Bronchial epithelial cell (primary cell): Measurements from ENCODE around the gene KRT31. TPM values are rescaled to one million over a fixed set of nuclear protein-coding genes. Genes with fewer than 3 reads are reported as not detected.
"Not testable (repeated sequence)": the region's sequence is repeated elsewhere in the genome, so short reads cannot be mapped to it uniquely, and the experiment has no call there.

Source experiments
- DNase-seq: peaks from one replicate; pipeline ENCODE4 v3.0.0-alpha.2; 2010; ENCODE audit warnings: low read depth
- FAIRE-seq: peaks from 2 replicates; lab custom pipeline; 2011; peaks lifted over from hg19 to GRCh38; lab: Jason Lieb, UNC
- H3K27me3 ChIP-seq: 2 replicates; pipeline ENCODE4 v1.5.1; 2011; ENCODE audit warnings: low read length; ENCODE audit not compliant: control insufficient read depth, insufficient read depth
- H3K36me3 ChIP-seq: 2 replicates; pipeline ENCODE4 v1.5.1; 2011; ENCODE audit warnings: low read length; ENCODE audit not compliant: control insufficient read depth, insufficient read depth
- H3K4me3 ChIP-seq: 2 replicates; pipeline ENCODE4 v1.5.1; 2011; ENCODE audit warnings: mild to moderate bottlenecking, low read depth, low read length, control low read depth
- total RNA-seq: library from RNA; depleted of rRNA; stranded (reverse); fragments of >200 nt; gene quantifications from 2 replicates; pipeline ENCODE4 v1.2.1, GENCODE V29; 2014
- TF ChIP-seq, protein P1 (sequence below): IDR thresholded peaks from 2 replicates; pipeline ENCODE4 v1.5.1; 2011; ENCODE audit warnings: mild to moderate bottlenecking, moderate library complexity, low read length, control low read depth, inconsistent platforms; ENCODE audit not compliant: insufficient read depth, severe bottlenecking

The KRT31 gene
- total RNA-seq, 1 donor from 2014 or later: not detected

DNA sequence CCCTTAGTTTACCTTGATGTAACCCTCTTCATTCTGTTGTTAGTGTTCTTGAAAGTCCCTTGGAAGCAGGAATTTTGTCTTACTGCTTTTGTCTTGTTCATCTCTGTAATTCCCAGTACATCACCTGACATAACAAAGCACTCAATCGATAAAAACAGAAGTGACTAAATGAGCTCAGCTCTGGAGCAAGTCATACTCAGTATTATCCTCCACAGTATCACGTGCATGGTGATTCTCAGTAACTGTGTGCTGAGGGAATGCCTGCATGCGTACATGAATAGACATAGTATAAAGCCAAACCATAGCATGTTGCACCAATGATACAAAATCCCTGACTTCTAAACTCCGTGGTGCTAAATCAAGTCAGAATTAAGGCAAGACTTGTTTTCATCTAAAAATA is 36.2 kb upstream of the KRT31 start:
- no peaks in the 10 kb centered on the region for H3K27me3 ChIP-seq
- H3K4me3 ChIP-seq: no peak overlapping the region
- FAIRE-seq (no peak), DNase-seq (no peak)
- TF ChIP-seq, protein P1, sequence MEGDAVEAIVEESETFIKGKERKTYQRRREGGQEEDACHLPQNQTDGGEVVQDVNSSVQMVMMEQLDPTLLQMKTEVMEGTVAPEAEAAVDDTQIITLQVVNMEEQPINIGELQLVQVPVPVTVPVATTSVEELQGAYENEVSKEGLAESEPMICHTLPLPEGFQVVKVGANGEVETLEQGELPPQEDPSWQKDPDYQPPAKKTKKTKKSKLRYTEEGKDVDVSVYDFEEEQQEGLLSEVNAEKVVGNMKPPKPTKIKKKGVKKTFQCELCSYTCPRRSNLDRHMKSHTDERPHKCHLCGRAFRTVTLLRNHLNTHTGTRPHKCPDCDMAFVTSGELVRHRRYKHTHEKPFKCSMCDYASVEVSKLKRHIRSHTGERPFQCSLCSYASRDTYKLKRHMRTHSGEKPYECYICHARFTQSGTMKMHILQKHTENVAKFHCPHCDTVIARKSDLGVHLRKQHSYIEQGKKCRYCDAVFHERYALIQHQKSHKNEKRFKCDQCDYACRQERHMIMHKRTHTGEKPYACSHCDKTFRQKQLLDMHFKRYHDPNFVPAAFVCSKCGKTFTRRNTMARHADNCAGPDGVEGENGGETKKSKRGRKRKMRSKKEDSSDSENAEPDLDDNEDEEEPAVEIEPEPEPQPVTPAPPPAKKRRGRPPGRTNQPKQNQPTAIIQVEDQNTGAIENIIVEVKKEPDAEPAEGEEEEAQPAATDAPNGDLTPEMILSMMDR: no peak
- no peaks in the 10 kb centered on the region for H3K36me3 ChIP-seq

DNA sequence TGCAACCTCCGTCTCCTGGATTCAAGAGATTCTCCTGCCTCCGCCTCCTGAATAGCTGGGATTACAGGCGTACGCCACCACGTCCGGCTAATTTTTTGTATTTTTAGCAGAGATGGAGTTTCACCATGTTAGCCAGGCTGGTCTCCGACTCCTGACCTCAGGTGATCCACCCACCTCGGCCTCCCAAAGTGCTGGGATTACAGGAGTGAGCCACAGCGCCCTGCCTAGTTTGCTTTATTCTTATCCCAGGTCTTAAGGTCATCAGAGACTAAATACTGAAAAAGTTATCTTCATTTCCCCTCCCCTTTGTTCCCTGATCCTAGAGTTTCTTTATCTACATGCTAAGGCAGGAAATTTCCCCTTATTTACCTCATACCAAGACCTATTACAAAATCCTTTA is 33.0 kb upstream of the KRT31 start:
- not testable (repeated sequence) for H3K4me3 ChIP-seq, DNase-seq, H3K27me3 ChIP-seq, FAIRE-seq, H3K36me3 ChIP-seq

DNA sequence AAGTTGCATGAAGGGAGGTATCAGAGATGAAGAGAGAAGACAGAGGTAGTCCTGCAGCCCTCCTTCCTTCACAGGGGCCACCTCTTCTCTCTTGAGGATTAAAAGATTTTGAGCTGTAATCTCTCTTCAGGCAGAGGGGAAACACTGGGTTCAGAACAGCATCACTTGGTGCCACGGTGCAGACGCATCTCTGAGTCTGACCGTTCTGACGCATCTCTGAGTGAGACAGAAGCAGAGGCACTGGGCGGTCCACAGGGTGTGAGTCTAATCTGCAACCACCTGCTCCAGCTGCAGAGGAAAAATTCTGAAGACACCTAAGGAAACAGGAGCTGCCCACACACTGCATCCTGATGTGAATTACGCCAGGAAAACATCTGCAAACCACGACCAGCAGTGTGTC is 32.3 kb upstream of the KRT31 start:
- Histone ChIP-seq H3K4me3 (no peak overlapping the region), H3K36me3 (no peaks in the 10 kb centered on the region), H3K27me3 (no peaks in the 10 kb centered on the region)
- TF ChIP-seq, protein P1: no peak
- DNase-seq: no peak
- FAIRE-seq: peak; percentile 40

DNA sequence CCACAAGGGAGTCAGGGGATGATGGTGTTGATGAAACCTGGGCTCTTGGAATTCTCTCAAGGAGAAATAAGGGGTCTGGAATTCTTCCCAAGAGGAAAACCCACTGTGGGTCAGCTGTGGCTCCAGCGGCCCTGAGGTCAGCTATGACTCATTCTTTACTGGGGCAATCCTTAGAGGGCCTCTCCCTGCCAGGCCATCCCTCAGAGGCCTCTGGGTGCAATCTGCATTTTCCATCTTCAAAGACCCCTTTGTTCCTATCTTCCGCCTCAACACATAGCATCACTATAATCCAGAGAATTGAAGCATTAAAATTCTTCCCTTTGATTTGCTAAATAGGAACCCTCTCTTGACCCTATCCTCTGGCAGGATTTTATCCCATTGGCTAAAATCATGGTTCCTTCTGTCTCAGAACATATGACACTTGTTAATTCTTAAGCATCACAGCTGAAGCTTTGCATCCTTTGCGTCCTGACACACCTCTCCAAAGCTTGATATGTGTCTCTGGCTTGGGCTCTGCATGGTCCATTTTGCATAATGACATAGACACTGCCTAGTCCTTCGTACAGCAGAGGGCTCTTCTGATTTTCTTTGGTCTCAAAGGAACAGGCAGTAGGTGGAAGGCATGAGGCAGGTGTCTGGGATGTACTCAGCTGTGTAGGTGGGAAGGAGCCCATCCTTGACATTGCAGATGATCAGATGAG is 31.3 kb upstream of the KRT31 start:
- H3K36me3 ChIP-seq: no peaks in the 10 kb centered on the region
- no peak overlapping the region for H3K4me3 ChIP-seq
- FAIRE-seq (no peak), DNase-seq (no peak)
- TF ChIP-seq, protein P1: no peak
- no peaks in the 10 kb centered on the region for H3K27me3 ChIP-seq

DNA sequence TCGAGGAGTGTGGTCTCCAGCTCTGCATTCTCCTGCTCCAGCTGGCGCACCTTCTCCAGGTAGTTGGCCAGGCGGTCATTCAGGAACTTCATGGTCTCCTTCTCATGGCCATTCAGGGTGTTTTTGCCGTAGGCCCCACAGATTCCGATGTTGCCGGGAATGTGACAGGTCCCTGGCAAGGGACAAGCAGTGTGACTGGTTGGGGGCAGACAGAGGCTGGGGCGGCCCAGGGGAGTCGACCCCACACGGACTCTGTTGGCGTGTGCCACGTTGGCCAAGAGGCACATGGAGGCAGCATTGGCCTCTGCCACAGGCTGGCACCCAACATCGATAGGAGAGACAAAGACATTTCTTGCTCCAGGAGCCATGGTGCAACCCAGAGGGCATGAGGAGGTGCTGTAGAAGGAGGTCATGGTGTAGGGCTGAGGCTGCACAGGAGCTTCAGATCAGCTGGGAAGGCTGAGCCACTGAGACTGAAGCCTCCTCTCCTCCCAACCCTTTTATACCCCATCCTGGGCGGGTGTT is 26.8 kb upstream of the KRT31 start, which contains the start of gene KRT37:
KRT37 (minus strand) TSS at position 475 of the 525 bp plus-strand sequence; CDS start at position 413, 62 bp downstream.
- TF ChIP-seq, protein P1: no peak
- Histone ChIP-seq H3K4me3 (no peak within 1 kb of the TSS), H3K27me3 (no peaks in the 10 kb centered on the region), H3K36me3 (no peaks in the 10 kb centered on the region)
- no peak for DNase-seq
- no peak for FAIRE-seq

DNA sequence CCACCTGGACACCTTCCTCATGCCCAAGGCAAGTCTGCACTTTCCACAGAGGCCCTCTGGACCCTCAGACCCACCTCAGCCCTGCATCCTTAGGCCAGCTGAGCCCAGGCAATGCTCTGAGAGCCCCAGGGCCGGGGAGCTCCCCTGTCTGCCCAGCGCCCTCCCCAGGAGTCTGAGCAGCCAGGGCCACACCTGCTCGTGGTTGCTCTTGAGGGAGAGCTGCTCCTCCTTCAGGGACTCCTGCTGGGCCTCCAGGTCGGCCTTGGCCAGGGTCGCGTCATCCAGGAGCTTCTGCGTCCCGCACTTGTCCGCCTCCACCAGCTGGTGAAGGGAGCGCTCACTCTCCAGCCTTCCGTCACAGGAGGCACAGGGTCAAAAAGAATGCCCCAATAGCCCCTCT is 25.2 kb upstream of the KRT31 start:
- peak; percentile 79 for FAIRE-seq
- H3K4me3 ChIP-seq, DNase-seq, H3K36me3 ChIP-seq, H3K27me3 ChIP-seq: not testable (repeated sequence)
